Head of caudate nucleus (tissue), 42 donors: ENCODE measurements around the gene PPP1R9B.

Source experiments
- DNase-seq, 42 donors: peaks; one replicate each; pipeline versions ENCODE4 v3.0.0 to v3.0.0-alpha.2; 2020 to 2021; ENCODE audit warnings: mixed read lengths in 7 of 42
- intact Hi-C: fragments of 100-400 bp; cut with DNase I; formaldehyde crosslinking; loops from one replicate; pipeline ENCODE4 v1.15.0; 2022

PPP1R9B gene

GRCh38 chr17:50118076-50118827 is 32.2 kb downstream of the PPP1R9B start:
- DNase-seq = peak in 29 of 42 donors; percentile 39 to 86 (median 64)
- intact Hi-C loops = no loop called here

- DNase-seq = peak in 24 of 42 donors; percentile 41 to 77 (median 66)
- intact Hi-C loops = no loop called here
Observed at GRCh38 chr17:50117202-50118051, 33.0 kb downstream of the PPP1R9B start.

- no peak for DNase-seq
- intact Hi-C loops = no loop called here
Observed at GRCh38 chr17:50115756-50116155, 34.7 kb downstream of the PPP1R9B start.

GRCh38 chr17:50114849-50115357 is 35.6 kb downstream of the PPP1R9B start:
- intact Hi-C loops = no loop called here
- peak in 19 of 42 donors; percentile 43 to 81 (median 65) for DNase-seq

GRCh38 chr17:50114401-50114800 is 36.1 kb downstream of the PPP1R9B start:
- peak in 1 of 42 donors; percentile 24 for DNase-seq
- intact Hi-C loops = no loop called here

- peak in 1 of 42 donors; percentile 36 for DNase-seq
Observed at GRCh38 chr17:50113624-50114320, 36.7 kb downstream of the PPP1R9B start.

GRCh38 chr17:50112694-50113093 is 37.8 kb downstream of the PPP1R9B start:
- DNase-seq = peak in 3 of 42 donors; percentile 30 to 47 (median 45)
- intact Hi-C loops = no loop called here

More at GRCh38 chr17:50113624-50114320, 36.7 kb downstream of the PPP1R9B start:
- intact Hi-C loops = no loop called here

- DNase-seq = peak in 19 of 42 donors; percentile 34 to 67 (median 51)
- intact Hi-C loops = no loop called here
Observed at GRCh38 chr17:50111673-50112655, 38.5 kb downstream of the PPP1R9B start.

- intact Hi-C loops = no loop called here
Observed at GRCh38 chr17:50110591-50111349, 39.7 kb downstream of the PPP1R9B start.

GRCh38 chr17:50109785-50110184 is 40.7 kb downstream of the PPP1R9B start:
- no peak for DNase-seq
- intact Hi-C loops = no loop called here

More at GRCh38 chr17:50110591-50111349, 39.7 kb downstream of the PPP1R9B start:
- DNase-seq = peak in 1 of 42 donors; percentile 38

GRCh38 chr17:50109207-50109606 is 41.3 kb downstream of the PPP1R9B start:
- intact Hi-C loops = no loop called here
- DNase-seq = no peak

GRCh38 chr17:50108556-50108955 is 41.9 kb downstream of the PPP1R9B start:
- intact Hi-C loops = no loop called here

GRCh38 chr17:50107790-50108414 is 42.6 kb downstream of the PPP1R9B start:
- intact Hi-C loops = no loop called here
- DNase-seq = peak in 2 of 42 donors; percentile 42 to 67

More at GRCh38 chr17:50108556-50108955, 41.9 kb downstream of the PPP1R9B start:
- DNase-seq = peak in 31 of 42 donors; percentile 34 to 89 (median 64)

GRCh38 chr17:50106393-50107131 is 43.9 kb downstream of the PPP1R9B start:
- intact Hi-C loops = no loop called here
- DNase-seq = no peak

- DNase-seq = no peak
- intact Hi-C loops = no loop called here
Observed at GRCh38 chr17:50105811-50106210, 44.7 kb downstream of the PPP1R9B start.

- intact Hi-C loops = no loop called here
- no peak for DNase-seq
Observed at GRCh38 chr17:50103941-50104340, 46.5 kb downstream of the PPP1R9B start.
